GM19452 (cell line): ENCODE data around the gene ACER3.
"Not testable (repeated sequence)": the region's sequence is repeated elsewhere in the genome, so short reads cannot be mapped to it uniquely, and the experiment has no call there.

Experiments used
- ATAC-seq: cut with Tn5 transposase; IDR thresholded peaks from one replicate; pipeline ENCODE4 v1.9.1; 2021; ENCODE audit not compliant: unreplicated experiment

Gene ACER3

GRCh38 chr11:77036398-77036797 lies 175.7 kb downstream of the ACER3 start:
- ATAC-seq, result no peak

GRCh38 chr11:77037057-77037456 lies 176.3 kb downstream of the ACER3 start:
- ATAC-seq, result no peak

- no peak for ATAC-seq
Observed at GRCh38 chr11:77038029-77038824, 177.5 kb downstream of the ACER3 start.

DNA sequence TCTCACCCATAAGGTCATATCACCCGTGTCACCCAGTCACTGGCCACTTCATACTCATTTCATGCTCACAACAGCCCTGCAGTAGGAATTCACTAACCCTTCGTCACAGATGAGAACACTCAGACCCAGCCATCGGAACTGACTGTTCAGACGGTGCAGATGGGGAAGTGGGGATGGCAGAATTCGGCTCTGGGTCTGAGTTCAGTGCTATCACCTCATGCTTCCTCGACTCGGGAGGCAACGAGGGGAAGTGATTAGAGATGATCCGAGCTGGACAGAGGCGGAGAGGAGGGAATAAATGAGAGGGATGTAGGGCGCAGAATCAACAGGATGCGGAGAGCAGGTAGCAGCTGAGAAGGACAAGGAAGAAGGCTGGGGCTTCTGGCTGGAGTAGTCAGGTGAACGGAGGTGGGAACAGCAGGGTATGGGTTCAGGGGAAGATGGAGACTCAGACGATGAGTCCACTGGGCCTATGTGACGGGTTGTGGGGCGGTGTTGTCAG lies 178.2 kb downstream of the ACER3 start:
- ATAC-seq, result no peak

DNA sequence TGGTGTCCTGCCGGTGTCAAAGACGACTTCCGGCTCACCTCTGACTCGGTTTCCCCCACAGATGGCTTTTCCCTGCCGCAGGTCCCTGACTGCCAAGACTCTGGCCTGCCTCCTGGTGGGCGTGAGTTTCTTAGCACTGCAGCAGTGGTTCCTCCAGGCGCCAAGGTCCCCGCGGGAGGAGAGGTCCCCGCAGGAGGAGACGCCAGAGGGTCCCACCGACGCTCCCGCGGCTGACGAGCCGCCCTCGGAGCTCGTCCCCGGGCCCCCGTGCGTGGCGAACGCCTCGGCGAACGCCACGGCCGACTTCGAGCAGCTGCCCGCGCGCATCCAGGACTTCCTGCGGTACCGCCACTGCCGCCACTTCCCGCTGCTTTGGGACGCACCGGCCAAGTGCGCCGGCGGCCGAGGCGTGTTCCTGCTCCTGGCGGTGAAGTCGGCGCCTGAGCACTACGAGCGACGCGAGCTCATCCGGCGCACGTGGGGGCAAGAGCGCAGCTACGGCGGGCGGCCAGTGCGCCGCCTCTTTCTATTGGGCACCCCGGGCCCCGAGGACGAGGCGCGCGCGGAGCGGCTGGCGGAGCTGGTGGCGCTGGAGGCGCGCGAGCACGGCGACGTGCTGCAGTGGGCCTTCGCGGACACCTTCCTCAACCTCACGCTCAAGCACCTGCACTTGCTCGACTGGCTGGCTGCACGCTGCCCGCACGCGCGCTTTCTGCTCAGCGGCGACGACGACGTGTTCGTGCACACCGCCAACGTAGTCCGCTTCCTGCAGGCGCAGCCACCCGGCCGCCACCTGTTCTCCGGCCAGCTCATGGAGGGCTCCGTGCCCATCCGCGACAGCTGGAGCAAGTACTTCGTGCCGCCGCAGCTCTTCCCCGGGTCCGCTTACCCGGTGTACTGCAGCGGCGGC lies 179.0 kb downstream of the ACER3 start:
- no peak for ATAC-seq

GRCh38 chr11:77040401-77040777 lies 179.7 kb downstream of the ACER3 start:
- ATAC-seq, result no peak

DNA sequence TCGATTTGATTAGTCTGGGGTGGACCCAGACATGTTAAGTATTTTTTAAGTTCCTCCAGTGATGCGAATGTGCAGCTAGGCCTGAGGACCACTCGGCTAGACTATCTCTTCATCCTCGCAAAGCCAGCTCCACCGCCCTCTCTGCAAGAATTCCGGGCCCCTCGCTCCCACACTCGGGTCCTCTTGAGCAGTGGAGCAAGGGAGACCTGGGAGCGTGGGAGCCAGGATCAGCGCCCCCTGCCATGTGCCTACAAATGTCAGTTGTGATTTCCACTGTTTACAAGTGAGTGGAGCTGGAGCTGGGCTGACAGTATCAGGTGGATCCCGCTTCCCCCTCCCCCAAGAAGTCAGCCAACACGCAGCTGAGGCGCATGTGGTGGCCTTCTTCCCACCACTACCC lies 180.2 kb downstream of the ACER3 start:
- no peak for ATAC-seq

- ATAC-seq, result no peak
Observed at GRCh38 chr11:77042111-77042726, 181.5 kb downstream of the ACER3 start.

GRCh38 chr11:77044356-77044755 lies 183.6 kb downstream of the ACER3 start:
- no peak for ATAC-seq

GRCh38 chr11:77044886-77045285 lies 184.2 kb downstream of the ACER3 start:
- no peak for ATAC-seq

- ATAC-seq, result no peak
Observed at GRCh38 chr11:77046060-77046501, 185.4 kb downstream of the ACER3 start.

DNA sequence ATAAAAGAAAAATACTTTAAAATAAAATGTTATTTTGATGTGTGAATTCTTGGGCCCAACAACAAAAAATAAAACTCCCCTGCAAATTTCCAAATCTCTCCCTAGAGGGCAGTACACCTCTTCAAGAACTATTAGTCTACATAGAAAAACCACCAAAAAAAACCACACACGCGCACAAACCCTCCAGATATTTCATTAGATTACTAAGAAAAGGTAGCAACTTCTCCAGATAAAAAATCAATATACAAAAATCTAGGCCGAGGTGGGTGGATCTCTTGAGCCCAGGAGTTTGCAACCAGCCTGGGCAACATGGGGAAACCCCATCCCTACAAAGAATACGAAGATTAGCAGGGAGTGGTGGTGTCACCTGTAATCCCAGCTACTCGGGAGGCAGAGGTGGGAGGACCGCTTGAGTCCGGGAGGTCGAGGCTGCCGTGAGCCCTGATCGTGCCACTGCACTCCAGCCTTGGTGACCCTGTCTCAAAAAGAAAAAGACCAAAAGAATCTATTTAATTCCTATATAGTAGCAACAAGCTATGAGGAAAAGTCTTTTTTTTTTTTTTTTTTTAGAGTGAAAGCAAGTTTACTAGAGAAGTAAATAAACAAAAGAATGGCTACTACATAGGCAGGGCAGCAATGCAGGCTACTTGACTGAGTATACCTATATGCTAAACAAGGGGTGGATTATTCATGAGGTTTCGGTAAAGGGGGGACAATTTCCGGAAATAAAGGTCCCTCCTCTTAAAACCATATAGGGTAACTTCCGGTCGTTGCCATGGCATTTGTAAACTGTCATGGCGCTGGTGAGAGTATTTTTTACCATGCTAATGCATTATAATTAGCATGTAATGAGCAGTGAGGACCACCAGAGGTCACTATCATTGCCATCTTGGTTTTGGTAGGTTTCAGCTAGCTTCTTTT lies 186.5 kb downstream of the ACER3 start:
- peak; percentile 77 for ATAC-seq

GRCh38 chr11:77047928-77048446 lies 187.3 kb downstream of the ACER3 start:
- ATAC-seq, result not testable (repeated sequence)

GRCh38 chr11:77049026-77049425 lies 188.3 kb downstream of the ACER3 start:
- no peak for ATAC-seq

- no peak for ATAC-seq
Observed at GRCh38 chr11:77051511-77051910, 190.8 kb downstream of the ACER3 start.

DNA sequence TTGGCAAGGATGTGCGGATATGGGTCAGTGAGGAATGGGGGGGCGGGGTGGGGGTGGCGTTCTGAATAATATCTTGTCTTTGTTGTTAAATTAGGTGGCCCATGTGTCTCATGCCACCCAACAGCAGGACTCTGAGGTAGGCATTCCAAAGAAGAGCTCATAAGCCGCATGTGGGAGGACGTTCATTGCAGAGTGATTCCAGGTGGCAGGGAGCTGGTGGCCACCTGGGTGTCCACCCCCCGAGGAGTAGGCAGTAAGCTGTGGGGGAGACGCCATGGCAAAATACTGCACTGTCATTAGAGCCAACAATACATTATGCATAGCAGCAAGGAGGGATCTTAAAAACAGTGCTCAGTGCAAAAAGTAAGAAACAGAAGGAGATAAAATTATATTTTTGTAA lies 191.8 kb downstream of the ACER3 start:
- no peak for ATAC-seq

DNA sequence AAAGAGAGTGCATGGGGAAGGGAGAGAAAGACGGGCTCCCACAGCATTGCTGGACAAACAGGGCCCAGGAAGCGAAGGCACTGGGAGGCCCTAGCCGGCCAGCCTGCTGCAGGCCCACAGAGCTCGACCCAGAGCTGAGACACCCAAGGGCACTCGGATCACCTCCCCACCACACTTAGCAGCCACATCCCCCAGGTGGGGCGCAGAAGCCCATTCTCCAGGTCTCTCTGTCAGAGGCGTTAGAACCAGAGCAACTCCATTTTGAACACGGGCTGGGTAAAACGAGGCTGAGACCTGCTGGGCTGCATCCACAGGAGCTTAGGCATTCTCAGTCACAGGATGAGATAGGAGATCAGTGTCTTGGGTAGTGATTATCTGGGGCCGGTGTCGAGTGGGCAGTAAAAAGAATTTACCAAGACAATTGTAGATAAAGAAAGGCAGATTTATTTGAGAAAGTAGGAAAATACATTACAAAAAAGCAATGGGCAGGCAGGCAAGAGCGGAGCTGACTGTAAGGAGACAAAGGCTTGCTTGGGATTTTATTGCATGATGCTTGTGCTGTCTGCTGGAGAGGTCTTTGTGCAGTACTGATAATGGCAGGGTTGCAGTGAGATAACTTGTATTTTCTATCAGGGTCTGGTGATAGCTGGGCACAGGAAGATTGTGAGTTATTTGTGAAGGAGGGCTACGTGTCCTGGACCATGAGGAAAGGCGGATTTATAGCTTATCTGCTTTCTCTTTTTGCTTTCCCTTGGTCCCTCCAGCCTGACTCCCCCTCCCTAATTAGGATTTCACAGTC lies 192.7 kb downstream of the ACER3 start:
- no peak for ATAC-seq

- ATAC-seq, result no peak
Observed at GRCh38 chr11:77054084-77054483, 193.4 kb downstream of the ACER3 start.

GRCh38 chr11:77055101-77055561 lies 194.4 kb downstream of the ACER3 start:
- ATAC-seq, result no peak
